ENCODE results near the gene CD37.

CD37 gene

DNA sequence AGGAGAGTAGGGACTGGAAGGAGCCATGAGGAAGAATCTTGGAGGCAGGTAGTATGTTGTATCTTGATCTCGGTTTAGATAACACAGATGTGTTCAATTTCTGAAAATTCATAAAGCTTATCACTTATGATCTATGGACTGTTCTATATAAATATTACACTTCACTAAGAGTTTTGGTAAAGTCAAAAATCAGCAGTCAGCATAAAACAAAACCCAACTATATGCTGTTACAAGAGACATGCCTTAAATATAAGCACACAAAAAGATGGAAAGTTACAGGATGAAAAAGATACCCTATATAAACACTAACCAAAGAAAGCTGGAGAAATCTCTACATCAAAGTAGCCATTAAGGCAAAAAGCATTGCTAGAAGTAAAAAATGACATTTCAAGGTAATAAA, 48.4 kb downstream of the CD37 start:
- DNase-seq: no peak

DNA sequence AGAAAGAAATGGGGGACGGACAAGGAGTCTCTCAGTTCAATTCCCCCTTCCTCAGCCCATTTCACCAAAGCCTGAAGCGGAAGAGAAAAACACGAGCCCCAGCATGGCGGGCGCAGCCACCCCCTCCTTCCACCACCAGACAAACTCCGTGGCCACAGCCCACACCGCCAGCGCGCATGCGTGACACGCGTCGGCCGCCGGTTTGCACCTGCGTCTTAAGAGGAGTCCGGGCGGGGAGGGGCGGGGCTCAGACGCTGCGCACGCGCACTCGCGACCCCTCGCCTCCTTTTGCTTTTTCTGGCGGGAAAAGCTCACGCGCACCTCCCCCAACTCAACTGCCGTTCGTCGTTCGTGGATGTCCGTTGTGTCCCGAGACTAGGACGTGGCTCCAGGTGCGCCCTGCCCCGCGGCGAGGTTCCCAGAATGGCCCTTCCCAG, 52.7 kb downstream of the CD37 start, which contains the start of gene KASH5:
Gene KASH5, plus strand, starts transcription at position 314 of the 437 bp plus-strand sequence. CDS start 2,635 bp downstream, outside the sequence.
- DNase-seq: no peak

DNA sequence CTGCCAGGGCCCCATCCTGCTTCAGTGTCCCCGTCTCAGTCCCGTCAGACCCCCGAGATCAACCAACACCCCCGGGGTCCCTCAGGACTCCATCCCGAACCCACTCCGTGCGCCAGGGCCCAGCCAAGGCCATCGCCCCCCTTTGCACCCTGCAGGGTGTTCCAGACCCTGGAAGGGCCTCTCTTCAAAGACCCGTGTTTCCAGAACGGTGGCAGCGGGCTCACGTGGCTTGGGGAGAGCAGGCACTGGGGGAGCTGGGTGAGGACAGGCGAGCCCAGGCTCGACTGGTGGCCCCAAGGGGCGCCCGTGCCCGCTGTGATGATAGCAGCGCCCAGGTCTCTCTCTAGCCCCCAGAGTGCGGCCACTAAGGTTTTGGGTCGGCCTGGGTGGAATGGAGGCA, 54.2 kb downstream of the CD37 start:
- DNase-seq: no peak

Measured in NCI-H1694 (cell line).